HepG2 (cell line): ENCODE measurements around the gene NEAT1. TPM values are rescaled to one million over a fixed set of nuclear protein-coding genes. Genes with fewer than 3 reads are reported as not detected.
A peak's percentile ranks its signal among the peaks of the same experiment; 100 is the strongest.

Experiments used
- CEBPZ ChIP-seq: IDR thresholded peaks from 2 replicates; pipeline ENCODE4 v1.6.1; 2012; ENCODE audit warnings: low read length, improper control_type of control experiment
- CENPT ChIP-seq: sonication (generic); formaldehyde crosslinking; IDR thresholded peaks from 2 replicates; pipeline ENCODE4 v1.8.0; 2022; ENCODE audit warnings: low read depth, mild to moderate bottlenecking, moderate library complexity, missing genetic modification reagents
- ELF4 ChIP-seq: sonication (generic); formaldehyde crosslinking; IDR thresholded peaks from 2 replicates; pipeline ENCODE4 v1.5.0; 2020; ENCODE audit warnings: missing genetic modification reagents, mild to moderate bottlenecking, moderate library complexity, borderline replicate concordance
- FOXJ3 ChIP-seq: sonication (generic); formaldehyde crosslinking; IDR thresholded peaks from 2 replicates; pipeline ENCODE4 v1.4.0; 2020; ENCODE audit warnings: missing genetic modification reagents, mild to moderate bottlenecking, borderline replicate concordance
- KAT8 ChIP-seq: IDR thresholded peaks from 2 replicates; pipeline ENCODE4 v1.6.1; 2016; ENCODE audit warnings: missing genetic modification reagents, missing compliant biosample characterization
- KMT2A ChIP-seq: sonication (generic); formaldehyde crosslinking; IDR thresholded peaks from 2 replicates; pipeline ENCODE4 v1.4.0; 2020; ENCODE audit warnings: missing genetic modification reagents
- MAFF ChIP-seq: IDR thresholded peaks from 2 replicates; pipeline ENCODE4 v1.6.1; 2011; ENCODE audit warnings: low read depth, low read length, improper control_type of control experiment
- PAWR ChIP-seq: sonication (generic); formaldehyde crosslinking; IDR thresholded peaks from 2 replicates; pipeline ENCODE4 v1.4.0; 2020; ENCODE audit warnings: missing genetic modification reagents, mild to moderate bottlenecking, borderline replicate concordance
- SIN3B ChIP-seq: fragments of 150-350 bp; IDR thresholded peaks from 2 replicates; pipeline ENCODE4 v1.6.1; 2014; ENCODE audit warnings: low read length
- SPEN ChIP-seq: sonication (generic); formaldehyde crosslinking; IDR thresholded peaks from 2 replicates; pipeline ENCODE4 v1.5.1; 2020; ENCODE audit warnings: low read depth, mild to moderate bottlenecking, missing genetic modification reagents
- SRSF4 ChIP-seq: fragments of 200-400 bp; formaldehyde crosslinking; IDR thresholded peaks from one replicate; pipeline ENCODE4 v1.6.1; 2018; ENCODE audit warnings: mild to moderate bottlenecking, low read depth, low read length, moderate library complexity; ENCODE audit not compliant: poor library complexity, severe bottlenecking
- TFDP1 ChIP-seq: IDR thresholded peaks from 2 replicates; pipeline ENCODE4 v1.6.1; 2016; ENCODE audit warnings: missing compliant biosample characterization, missing genetic modification reagents, borderline replicate concordance
- TRIM22 ChIP-seq: fragments of 450-650 bp; IDR thresholded peaks from 2 replicates; pipeline ENCODE4 v1.6.1; 2017
- XRCC5 ChIP-seq: fragments of 200-400 bp; formaldehyde crosslinking; optimal IDR thresholded peaks from 2 replicates; pipeline ENCODE3; 2017; ENCODE audit warnings: mild to moderate bottlenecking, low read length
- ZC3H13 ChIP-seq: sonication (generic); formaldehyde crosslinking; IDR thresholded peaks from 2 replicates; pipeline ENCODE4 v1.8.1; 2023; ENCODE audit warnings: mild to moderate bottlenecking, missing genetic modification reagents, moderate library complexity
- ZNF18 ChIP-seq: sonication (generic); formaldehyde crosslinking; IDR thresholded peaks from 2 replicates; pipeline ENCODE4 v1.8.0; 2022; ENCODE audit warnings: mild to moderate bottlenecking, missing genetic modification reagents; ENCODE audit not compliant: insufficient replicate concordance
- ZNF180 ChIP-seq: sonication (generic); formaldehyde crosslinking; IDR thresholded peaks from 2 replicates; pipeline ENCODE4 v1.4.0; 2020; ENCODE audit warnings: low read depth, missing genetic modification reagents, borderline replicate concordance
- ZNF207 ChIP-seq: fragments of 450-650 bp; IDR thresholded peaks from 2 replicates; pipeline ENCODE4 v1.6.1; 2016; ENCODE audit warnings: antibody characterized with exemption, borderline replicate concordance
- ZNF34 ChIP-seq: sonication (generic); formaldehyde crosslinking; IDR thresholded peaks from 2 replicates; pipeline ENCODE4 v1.4.0; 2020; ENCODE audit warnings: mild to moderate bottlenecking, missing genetic modification reagents, borderline replicate concordance
- ZNF549 ChIP-seq: sonication (generic); formaldehyde crosslinking; IDR thresholded peaks from 2 replicates; pipeline ENCODE4 v1.5.0; 2020; ENCODE audit warnings: missing genetic modification reagents
- ZNF552 ChIP-seq: sonication (generic); formaldehyde crosslinking; IDR thresholded peaks from 2 replicates; pipeline ENCODE4 v1.9.0; 2022; ENCODE audit warnings: missing genetic modification reagents, mild to moderate bottlenecking, borderline replicate concordance
- ZNF850 ChIP-seq: sonication (generic); formaldehyde crosslinking; conservative IDR thresholded peaks from 2 replicates; pipeline ENCODE4 v1.9.0; 2021; ENCODE audit warnings: mild to moderate bottlenecking, missing genetic modification reagents
- ZSCAN12 ChIP-seq: sonication (generic); formaldehyde crosslinking; IDR thresholded peaks from 2 replicates; pipeline ENCODE4 v1.9.0; 2021; ENCODE audit warnings: mild to moderate bottlenecking, missing genetic modification reagents
- polyA plus RNA-seq, 8 experiments: library from polyadenylated mRNA; depleted of rRNA in 3 of 8; stranded (reverse) in 7 of 8; unstranded in 1 of 8; fragments of >200 nt; fragmentation: Illumina TruSeq in 4 of 8; extraction: Trizol in 4 of 8; gene quantifications; 2 replicates each; pipeline versions ENCODE4 v1.2.1 to v1.2.3, GENCODE V29; 2011 to 2016; ENCODE audit warnings: low read depth in 4 of 8, missing spikeins in 1 of 8, mixed read lengths in 1 of 8; ENCODE audit not compliant: insufficient read depth in 1 of 8
- total RNA-seq, 5 experiments: library from RNA; depleted of rRNA; stranded (reverse); fragments of >200 nt; fragmentation: Illumina TruSeq; extraction: Trizol; gene quantifications; 2 replicates each; pipeline ENCODE4 v1.2.3, GENCODE V29; 2016; ENCODE audit warnings: low read depth in 1 of 5

Gene NEAT1
- total and polyA plus RNA-seq, 2 of the 13 experiments (the other 11 are each of a cell fraction or from before 2014, with no cell fraction given) = 20.5 to 41.2 TPM

- TF ChIP-seq ZNF18 (CRISPR knock-in tag) = peak; percentile 58
- no peak for TF ChIP-seq ZNF549 (CRISPR knock-in tag)
- TF ChIP-seq ELF4 (CRISPR knock-in tag) = no peak
- TF ChIP-seq KMT2A = no peak
- no peak for TF ChIP-seq ZNF552 (CRISPR knock-in tag)
- no peak for TF ChIP-seq PAWR
- TF ChIP-seq TRIM22 = no peak
- TF ChIP-seq ZC3H13 (CRISPR knock-in tag) = no peak
- TF ChIP-seq TFDP1 (CRISPR knock-in tag) = no peak; the same call in 1 of the 2 replicates
- no peak for TF ChIP-seq ZNF850 (CRISPR knock-in tag)
- no peak for TF ChIP-seq ZNF207
- peak; percentile 67; the same call in 1 of the 2 replicates for TF ChIP-seq SPEN (CRISPR knock-in tag)
- TF ChIP-seq SRSF4 = no peak
- peak; percentile 69; the same call in 1 of the 2 replicates for TF ChIP-seq KAT8 (CRISPR knock-in tag)
- no peak for TF ChIP-seq CEBPZ
- TF ChIP-seq ZNF34 (CRISPR knock-in tag) = 0 out of 2 replicates have a peak, but pooled peaks have one; percentile 52
- TF ChIP-seq XRCC5 = no peak
- TF ChIP-seq ZSCAN12 (CRISPR knock-in tag) = no peak
- TF ChIP-seq ZNF180 (CRISPR knock-in tag) = no peak
- no peak for TF ChIP-seq SIN3B
- no peak for TF ChIP-seq MAFF
- no peak for TF ChIP-seq FOXJ3 (CRISPR knock-in tag)
- TF ChIP-seq CENPT (CRISPR knock-in tag) = no peak
These were observed 32.3 kb downstream of the NEAT1 start (continued) for GRCh38 chr11:65454696-65455456.
